AG04450 (cell line): ENCODE data around the gene FBXL3. TPM values are rescaled to one million over a fixed set of nuclear protein-coding genes. Genes with fewer than 3 reads are reported as not detected.

ENCODE experiments used
- CTCF ChIA-PET: fragments of 300-600, 350-600 bp; formaldehyde crosslinking; extraction: SDS; loops from one replicate; lab custom pipeline; 2022; ENCODE audit warnings: antibody characterized with exemption, inconsistent platforms; lab: Charles Lee
- POLR2A ChIA-PET: fragments of 350-600 bp; formaldehyde crosslinking; extraction: SDS; loops from one replicate; lab custom pipeline; 2021; ENCODE audit warnings: antibody characterized with exemption, inconsistent platforms; lab: Yijun Ruan, JAX
- DNase-seq: peaks from one replicate; pipeline ENCODE4 v3.0.0-alpha.2; 2011; ENCODE audit warnings: low read depth, low spot score
- H3K27ac ChIP-seq: one replicate; pipeline ENCODE4 v1.5.1; 2012; ENCODE audit warnings: low read depth, low read length, control low read depth
- H3K27me3 ChIP-seq: one replicate; pipeline ENCODE4 v1.6.0; 2012; ENCODE audit warnings: low read length; ENCODE audit not compliant: control insufficient read depth, insufficient read depth
- H3K4me3 ChIP-seq: 2 replicates; pipeline ENCODE4 v1.5.1; 2011; ENCODE audit warnings: mild to moderate bottlenecking, low read depth, low read length, control low read depth
- H3K9me3 ChIP-seq: 2 replicates; pipeline ENCODE4 v1.5.1; 2012; ENCODE audit warnings: low read length; ENCODE audit not compliant: control insufficient read depth, insufficient read depth
- CTCF ChIP-seq: IDR thresholded peaks from 2 replicates; pipeline ENCODE4 v1.5.1; 2011; ENCODE audit warnings: low read depth, low read length, control low read depth, inconsistent platforms
- polyA plus RNA-seq: library from polyadenylated mRNA; depleted of rRNA; stranded (reverse); fragments of >200 nt; gene quantifications from 2 replicates; pipeline ENCODE4 v1.2.3, GENCODE V29; 2011

Gene FBXL3
- polyA plus RNA-seq, 1 experiment: 38.0 TPM

DNA sequence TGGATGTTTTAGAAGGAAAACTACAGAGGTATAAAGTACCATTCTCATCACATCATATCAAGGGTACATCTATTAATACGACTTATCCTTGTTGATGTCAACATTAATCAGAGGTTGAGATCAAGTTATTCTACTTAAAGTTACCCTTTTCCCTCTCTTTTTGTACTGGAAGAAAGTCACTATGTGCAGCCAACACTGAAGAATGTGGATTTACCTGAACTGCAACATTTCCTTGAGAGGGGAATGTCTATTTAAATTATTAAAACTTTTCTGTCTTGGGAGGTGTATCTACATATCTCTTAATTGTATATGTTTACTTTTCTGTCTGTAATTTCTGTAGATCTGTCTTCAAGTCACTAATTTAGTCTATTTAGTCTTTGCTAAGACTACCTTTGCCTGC is 2.5 kb upstream of the FBXL3 start:
- no peaks in the 10 kb centered on the region for H3K27me3 ChIP-seq
- ChIA-PET POLR2A (no interaction called here), CTCF (no interaction called here)
- no peak for DNase-seq
- no peak overlapping the region for H3K27ac ChIP-seq
- no peaks in the 10 kb centered on the region for H3K9me3 ChIP-seq
- no peak overlapping the region for H3K4me3 ChIP-seq
- no peak for TF ChIP-seq CTCF

- no peak overlapping the region for H3K27ac ChIP-seq
- H3K9me3 ChIP-seq: no peaks in the 10 kb centered on the region
- TF ChIP-seq CTCF: no peak
- POLR2A ChIA-PET: no interaction called here
- DNase-seq: no peak
- CTCF ChIA-PET: interaction anchor here (0.6 to 2.9 kb wide), 4 partner anchors 26 to 450 kb away, joined by 3 to 14 read pairs (median 6); no protein-coding TSS in a partner anchor
- H3K4me3 ChIP-seq: peak overlapping the region; percentile 64
- H3K27me3 ChIP-seq: no peaks in the 10 kb centered on the region
Observed at GRCh38 chr13:77028202-77028601, 1.2 kb upstream of the FBXL3 start.

- no peak for DNase-seq
- no peaks in the 10 kb centered on the region for H3K9me3 ChIP-seq
- ChIA-PET POLR2A (interaction anchor here (0.5 to 1.6 kb wide), 4 partner anchors 10 to 299 kb away, joined by 3 to 4 read pairs (median 4); no protein-coding TSS in a partner anchor), CTCF (interaction anchor here (0.6 to 2.9 kb wide), 3 partner anchors 452 to 1392 kb away, joined by 3 to 14 read pairs (median 3); no protein-coding TSS in a partner anchor)
- no peak overlapping the region for H3K27ac ChIP-seq
- no peak for TF ChIP-seq CTCF
- peak overlapping the region; percentile 88 for H3K4me3 ChIP-seq
- H3K27me3 ChIP-seq: no peaks in the 10 kb centered on the region
Observed at GRCh38 chr13:77026255-77026860, 601 bp downstream of the FBXL3 start.

GRCh38 chr13:77022341-77022740 is 4.6 kb downstream of the FBXL3 start:
- Histone ChIP-seq H3K27me3 (no peaks in the 10 kb centered on the region), H3K4me3 (no peak overlapping the region), H3K9me3 (no peaks in the 10 kb centered on the region), H3K27ac (no peak overlapping the region)
- no peak for DNase-seq
- POLR2A ChIA-PET: no interaction called here
- TF ChIP-seq CTCF: no peak
- CTCF ChIA-PET: interaction anchor here (0.6 to 1.4 kb wide), 4 partner anchors 17 to 89 kb away, joined by 3 to 4 read pairs (median 3); no protein-coding TSS in a partner anchor

- H3K9me3 ChIP-seq: no peaks in the 10 kb centered on the region
- H3K27me3 ChIP-seq: no peaks in the 10 kb centered on the region
- no peak for DNase-seq
- CTCF ChIA-PET: interaction anchor here (1.0 to 2.3 kb wide), 3 partner anchors 16 to 40 kb away, joined by 5 to 20 read pairs (median 10); no protein-coding TSS in a partner anchor
- TF ChIP-seq CTCF: no peak
- no peak overlapping the region for H3K27ac ChIP-seq
- H3K4me3 ChIP-seq: no peak overlapping the region
- POLR2A ChIA-PET: no interaction called here
Observed at GRCh38 chr13:77019756-77020155, 7.2 kb downstream of the FBXL3 start.
